Natural killer cell (primary cell): Measurements from ENCODE around the gene RIC3. TPM values are rescaled to one million over a fixed set of nuclear protein-coding genes. Genes with fewer than 3 reads are reported as not detected.

ENCODE experiments used
- ATAC-seq, 3 donors: fragments of 150-1000 bp in 2 of 3; fragments of 200-7000 bp in 1 of 3; cut with Tn5 transposase; 1 replicate in 1 of 3; 2 replicates in 2 of 3; pipeline ENCODE4 v1.10.0; 2021; ENCODE audit warnings: mild to moderate bottlenecking in 2 of 3, moderate library complexity in 2 of 3
- DNase-seq, 2 donors: peaks; one replicate each; pipeline versions ENCODE4 v3.0.0 to v3.0.0-alpha.2; 2013 to 2021; ENCODE audit warnings: mixed read lengths in 1 of 2
- H3K27ac ChIP-seq: one replicate; pipeline ENCODE4 v1.5.1; 2013; ENCODE audit warnings: mild to moderate bottlenecking, low read length
- H3K27me3 ChIP-seq: one replicate; pipeline ENCODE4 v1.6.1; 2013; ENCODE audit warnings: low read length; ENCODE audit not compliant: control insufficient read depth, insufficient read depth
- H3K36me3 ChIP-seq: one replicate; pipeline ENCODE4 v1.6.1; 2013; ENCODE audit warnings: low read length; ENCODE audit not compliant: control insufficient read depth, insufficient read depth
- H3K4me1 ChIP-seq: one replicate; pipeline ENCODE4 v1.6.1; 2013; ENCODE audit warnings: low read length; ENCODE audit not compliant: control insufficient read depth, insufficient read depth
- H3K4me3 ChIP-seq: one replicate; pipeline ENCODE4 v1.5.1; 2013; ENCODE audit warnings: low read length
- H3K9me3 ChIP-seq: one replicate; pipeline ENCODE4 v1.6.1; 2013; ENCODE audit warnings: low read length; ENCODE audit not compliant: control insufficient read depth, insufficient read depth
- H3K27ac Mint-ChIP-seq, 2 donors: one replicate each; pipeline ENCODE4 v1.8.0; 2022; ENCODE audit warnings: mild to moderate bottlenecking in 2 of 2, mixed read lengths in 2 of 2, moderate library complexity in 1 of 2
- H3K27me3 Mint-ChIP-seq, 2 donors: one replicate each; pipeline ENCODE4 v1.8.0; 2022; ENCODE audit warnings: low read depth in 2 of 2, mixed read lengths in 2 of 2
- H3K36me3 Mint-ChIP-seq: one replicate; pipeline ENCODE4 v1.8.0; 2022; ENCODE audit warnings: mixed read lengths
- H3K4me1 Mint-ChIP-seq, 2 donors: one replicate each; pipeline ENCODE4 v1.8.0; 2022; ENCODE audit warnings: mixed read lengths in 2 of 2
- H3K4me3 Mint-ChIP-seq: one replicate; pipeline ENCODE4 v1.8.0; 2022; ENCODE audit warnings: mild to moderate bottlenecking, moderate library complexity, mixed read lengths
- H3K9me3 Mint-ChIP-seq, 2 donors: one replicate each; pipeline ENCODE4 v1.8.0; 2022; ENCODE audit warnings: mixed read lengths in 2 of 2
- CTCF ChIP-seq: fragments of 200-600 bp; IDR thresholded peaks from one replicate; pipeline ENCODE4 v1.8.0; 2022; ENCODE audit warnings: antibody characterized with exemption
- WGBS: methylation state at CpG from one replicate; pipeline ENCODE4 v1.1.7; 2013; ENCODE audit warnings: missing lambda C conversion rate; ENCODE audit not compliant: insufficient coverage; 5-methylcytosine and 5-hydroxymethylcytosine counted together
- intact Hi-C: fragments of 100-400 bp; cut with micrococcal nuclease; formaldehyde crosslinking; loops from one replicate; pipeline ENCODE4 v1.14.2; 2022
- total RNA-seq, 4 donors: library from RNA; stranded (reverse); fragments of 120-200 nt in 1 of 4; gene quantifications; one replicate each; pipeline versions ENCODE4 v1.2.3 to v1.2.4, GENCODE V29; 2013 to 2022

Gene RIC3
- total RNA-seq, 3 donors from 2014 or later (not counting 1 experiment from before 2014, with no cell fraction given): 3.5 to 4.7 (median 3.6) TPM

DNA sequence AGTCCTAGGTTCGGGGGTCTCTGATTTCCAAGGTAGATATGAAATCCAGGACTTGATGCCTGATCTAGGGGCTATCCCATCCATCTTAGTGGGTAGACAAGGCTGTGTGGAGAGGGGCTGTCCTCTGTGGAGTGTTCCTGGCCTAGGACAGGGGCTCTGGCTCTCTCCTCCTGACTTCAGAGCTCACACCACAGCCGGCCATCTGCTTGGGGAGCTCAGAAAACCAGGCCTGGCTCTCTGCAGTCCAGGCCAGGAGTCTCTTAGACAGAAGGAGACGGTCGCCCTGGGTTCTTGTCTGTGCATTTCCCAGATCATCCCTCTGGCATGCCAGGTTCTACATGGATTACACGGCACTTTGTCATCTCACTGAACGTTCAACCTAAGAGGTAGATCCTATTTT lies 69.9 kb downstream of the RIC3 start:
- intact Hi-C loops: loop anchor here (1.0 kb wide), 1 partner anchor 66 kb away; no protein-coding TSS in a partner anchor
- Histone ChIP-seq H3K27ac (no peak overlapping the region), H3K36me3 (no peaks in the 10 kb centered on the region), H3K4me1 (no peaks in the 10 kb centered on the region), H3K27me3 (no peaks in the 10 kb centered on the region), H3K9me3 (no peaks in the 10 kb centered on the region), H3K4me3 (no peak overlapping the region)
- Mint-ChIP-seq H3K4me1 (no peaks in the 10 kb centered on the region), H3K36me3 (no peaks in the 10 kb centered on the region), H3K4me3 (no peak overlapping the region), H3K27me3 (no peaks in the 10 kb centered on the region), H3K27ac (no peak overlapping the region), H3K9me3 (no peaks in the 10 kb centered on the region)
- 87% methylated on average over 6 of the region's 6 CpGs for WGBS
- ATAC-seq (no peak), DNase-seq (no peak)
- no peak for TF ChIP-seq CTCF

- Mint-ChIP-seq H3K27ac (no peak overlapping the region), H3K4me3 (no peak overlapping the region), H3K4me1 (no peaks in the 10 kb centered on the region), H3K9me3 (no peaks in the 10 kb centered on the region), H3K27me3 (no peaks in the 10 kb centered on the region), H3K36me3 (no peaks in the 10 kb centered on the region)
- Histone ChIP-seq H3K9me3 (no peaks in the 10 kb centered on the region), H3K27me3 (no peaks in the 10 kb centered on the region), H3K36me3 (no peaks in the 10 kb centered on the region), H3K4me1 (no peaks in the 10 kb centered on the region), H3K4me3 (no peak overlapping the region), H3K27ac (no peak overlapping the region)
- no peak for DNase-seq
- intact Hi-C loops: no loop called here
- no peak for TF ChIP-seq CTCF
- WGBS: 78% methylated on average over 4 of the region's 4 CpGs
- ATAC-seq: no peak
Observed at GRCh38 chr11:8098361-8098760, 70.5 kb downstream of the RIC3 start.

GRCh38 chr11:8097926-8098325 lies 70.9 kb downstream of the RIC3 start:
- no peaks in the 10 kb centered on the region for H3K4me1 ChIP-seq
- H3K4me1 Mint-ChIP-seq: no peaks in the 10 kb centered on the region
- no peaks in the 10 kb centered on the region for H3K9me3 Mint-ChIP-seq
- WGBS: 82% methylated on average over 2 of the region's 2 CpGs
- H3K4me3 ChIP-seq: no peak overlapping the region
- no peaks in the 10 kb centered on the region for H3K27me3 Mint-ChIP-seq
- H3K9me3 ChIP-seq: no peaks in the 10 kb centered on the region
- DNase-seq (no peak), ATAC-seq (no peak)
- H3K27ac Mint-ChIP-seq: no peak overlapping the region
- intact Hi-C loops: no loop called here
- H3K27me3 ChIP-seq: no peaks in the 10 kb centered on the region
- no peaks in the 10 kb centered on the region for H3K36me3 ChIP-seq
- no peak overlapping the region for H3K27ac ChIP-seq
- H3K36me3 Mint-ChIP-seq: no peaks in the 10 kb centered on the region
- no peak for TF ChIP-seq CTCF
- no peak overlapping the region for H3K4me3 Mint-ChIP-seq

- Histone ChIP-seq H3K27ac (no peak overlapping the region), H3K9me3 (no peaks in the 10 kb centered on the region), H3K4me1 (no peaks in the 10 kb centered on the region), H3K36me3 (no peaks in the 10 kb centered on the region), H3K4me3 (no peak overlapping the region), H3K27me3 (no peaks in the 10 kb centered on the region)
- ATAC-seq: no peak
- WGBS: 94% methylated on average over 7 of the region's 9 CpGs
- H3K27ac Mint-ChIP-seq: no peak overlapping the region
- H3K36me3 Mint-ChIP-seq: no peaks in the 10 kb centered on the region
- no peaks in the 10 kb centered on the region for H3K4me1 Mint-ChIP-seq
- no peak for TF ChIP-seq CTCF
- no peak overlapping the region for H3K4me3 Mint-ChIP-seq
- intact Hi-C loops: no loop called here
- DNase-seq: no peak
- no peaks in the 10 kb centered on the region for H3K9me3 Mint-ChIP-seq
- no peaks in the 10 kb centered on the region for H3K27me3 Mint-ChIP-seq
Observed at GRCh38 chr11:8097468-8097867, 71.4 kb downstream of the RIC3 start.
